Tibial nerve (tissue), 4 donors: Measurements from ENCODE around the gene DAD1. TPM values are rescaled to one million over a fixed set of nuclear protein-coding genes. Genes with fewer than 3 reads are reported as not detected.

Source experiments
- DNase-seq, 2 donors: peaks; one replicate each; pipeline ENCODE4 v3.0.0-alpha.2; 2019; ENCODE audit warnings: low spot score in 2 of 2
- H3K27ac ChIP-seq, 4 donors: fragments of 200-600 bp; sonication (generic) in 3 of 4; one replicate each; pipeline ENCODE4 v1.5.1; 2017 to 2019; ENCODE audit warnings: mild to moderate bottlenecking in 1 of 4
- H3K27me3 ChIP-seq, 2 donors: fragments of 200-600 bp; sonication (generic) in 1 of 2; one replicate each; pipeline versions ENCODE4 v1.5.1 to v1.6.0; 2017 to 2019
- H3K36me3 ChIP-seq, 3 donors: fragments of 200-600 bp; sonication (generic); one replicate each; pipeline ENCODE4 v1.5.1; 2018 to 2019
- H3K4me1 ChIP-seq, 4 donors: fragments of 200-600 bp; sonication (generic) in 3 of 4; one replicate each; pipeline ENCODE4 v1.5.1; 2017 to 2019
- H3K4me3 ChIP-seq, 4 donors: fragments of 200-600 bp; sonication (generic) in 3 of 4; one replicate each; pipeline ENCODE4 v1.5.1; 2017 to 2019; ENCODE audit warnings: mild to moderate bottlenecking in 1 of 4, moderate library complexity in 1 of 4
- H3K9me3 ChIP-seq, 4 donors: fragments of 200-600 bp; sonication (generic) in 3 of 4; one replicate each; pipeline ENCODE4 v1.5.1; 2017 to 2019
- EP300 ChIP-seq, 2 donors: sonication (generic); formaldehyde crosslinking; IDR thresholded peaks; one replicate each; pipeline ENCODE4 v1.6.1; 2017; ENCODE audit warnings: antibody characterized with exemption in 2 of 2, mild to moderate bottlenecking in 1 of 2
- POLR2A ChIP-seq, 2 donors: fragments of 450-650 bp; IDR thresholded peaks; one replicate each; pipeline ENCODE4 v1.6.1; 2017; ENCODE audit warnings: antibody characterized with exemption in 2 of 2, mild to moderate bottlenecking in 2 of 2, moderate library complexity in 2 of 2
- WGBS, 2 donors: methylation state at CpG; one replicate each; pipeline ENCODE4 v1.1.5; 2018; 5-methylcytosine and 5-hydroxymethylcytosine counted together
- total RNA-seq, 4 donors: library from RNA; depleted of rRNA; stranded (reverse); fragments of >200 nt; gene quantifications; one replicate each; pipeline ENCODE4 v1.1.0, GENCODE V29; 2016
- TF ChIP-seq, protein P1 (sequence below), 5 experiments: fragments of 200-600 bp in 3 of 5; fragments of 450-650 bp in 2 of 5; sonication (generic) in 3 of 5; IDR thresholded peaks; one replicate each; pipeline ENCODE4 v1.5.1; 2016 to 2019; ENCODE audit warnings: antibody characterized with exemption in 5 of 5, mild to moderate bottlenecking in 3 of 5, moderate library complexity in 2 of 5

The DAD1 gene
- total RNA-seq, 4 donors from 2014 or later = 128 to 254 (median 198) TPM

DNA sequence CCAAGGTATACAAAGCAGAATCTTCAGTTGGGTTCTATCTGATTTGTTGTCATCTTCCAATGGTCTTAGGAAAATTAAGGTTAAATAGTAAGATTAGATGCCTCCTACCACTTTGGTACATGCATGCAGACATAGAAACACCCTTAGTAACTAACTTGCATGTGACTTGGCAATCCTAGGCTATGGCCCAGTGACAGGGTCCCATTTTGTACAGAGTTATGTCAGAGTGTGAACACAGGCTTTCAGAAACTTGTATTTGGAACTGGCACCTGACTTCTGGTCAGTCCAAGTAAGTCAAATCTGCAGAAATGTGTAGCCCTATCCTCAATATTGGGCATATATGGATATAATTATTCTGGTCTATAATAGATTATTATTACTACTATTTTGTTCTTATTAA is 53.1 kb downstream of the DAD1 start:
- Histone ChIP-seq H3K36me3 (no peaks in the 10 kb centered on the region), H3K27ac (peak overlapping the region in 2 of 4 donors; percentile 62 to 85), H3K4me3 (no peak overlapping the region), H3K27me3 (no peaks in the 10 kb centered on the region), H3K9me3 (no peaks in the 10 kb centered on the region), H3K4me1 (peaks cover 0 to 29% (median 11%) of the 10 kb centered on the region in 4 donors)
- no peak for TF ChIP-seq POLR2A (IDR thresholded peaks at IDR 0.05)
- no peak for TF ChIP-seq EP300 (IDR thresholded peaks at IDR 0.05)
- TF ChIP-seq, protein P1, sequence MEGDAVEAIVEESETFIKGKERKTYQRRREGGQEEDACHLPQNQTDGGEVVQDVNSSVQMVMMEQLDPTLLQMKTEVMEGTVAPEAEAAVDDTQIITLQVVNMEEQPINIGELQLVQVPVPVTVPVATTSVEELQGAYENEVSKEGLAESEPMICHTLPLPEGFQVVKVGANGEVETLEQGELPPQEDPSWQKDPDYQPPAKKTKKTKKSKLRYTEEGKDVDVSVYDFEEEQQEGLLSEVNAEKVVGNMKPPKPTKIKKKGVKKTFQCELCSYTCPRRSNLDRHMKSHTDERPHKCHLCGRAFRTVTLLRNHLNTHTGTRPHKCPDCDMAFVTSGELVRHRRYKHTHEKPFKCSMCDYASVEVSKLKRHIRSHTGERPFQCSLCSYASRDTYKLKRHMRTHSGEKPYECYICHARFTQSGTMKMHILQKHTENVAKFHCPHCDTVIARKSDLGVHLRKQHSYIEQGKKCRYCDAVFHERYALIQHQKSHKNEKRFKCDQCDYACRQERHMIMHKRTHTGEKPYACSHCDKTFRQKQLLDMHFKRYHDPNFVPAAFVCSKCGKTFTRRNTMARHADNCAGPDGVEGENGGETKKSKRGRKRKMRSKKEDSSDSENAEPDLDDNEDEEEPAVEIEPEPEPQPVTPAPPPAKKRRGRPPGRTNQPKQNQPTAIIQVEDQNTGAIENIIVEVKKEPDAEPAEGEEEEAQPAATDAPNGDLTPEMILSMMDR (IDR thresholded peaks at IDR 0.05) = no peak
- DNase-seq = no peak

DNA sequence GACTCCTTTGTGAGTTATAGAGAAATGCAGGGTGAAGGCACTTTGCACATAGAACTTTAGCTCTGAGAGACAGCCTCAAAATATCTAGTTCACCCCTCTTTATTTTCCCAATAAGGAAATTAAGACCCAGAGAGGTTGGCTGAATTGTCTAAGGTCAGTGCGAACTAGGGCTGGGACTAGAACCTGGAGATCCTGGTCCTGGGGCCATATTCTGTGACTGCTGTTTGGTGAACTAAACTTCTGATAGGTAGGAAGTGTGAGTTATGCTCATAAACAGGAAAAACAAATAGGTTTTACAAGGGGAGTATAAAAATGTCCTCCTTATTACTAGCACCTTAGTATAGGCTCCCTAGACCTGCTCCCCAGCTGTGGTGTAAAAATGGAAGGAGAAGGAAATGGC is 53.9 kb downstream of the DAD1 start:
- WGBS, 2 donors = 95 to 100% methylated on average over 1 of the region's 1 CpG
- peak overlapping the region in 1 of 4 donors; percentile 85 for H3K27ac ChIP-seq
- TF ChIP-seq, protein P1 (IDR thresholded peaks at IDR 0.05) = no peak
- TF ChIP-seq EP300 (IDR thresholded peaks at IDR 0.05) = no peak
- TF ChIP-seq POLR2A (IDR thresholded peaks at IDR 0.05) = no peak

DNA sequence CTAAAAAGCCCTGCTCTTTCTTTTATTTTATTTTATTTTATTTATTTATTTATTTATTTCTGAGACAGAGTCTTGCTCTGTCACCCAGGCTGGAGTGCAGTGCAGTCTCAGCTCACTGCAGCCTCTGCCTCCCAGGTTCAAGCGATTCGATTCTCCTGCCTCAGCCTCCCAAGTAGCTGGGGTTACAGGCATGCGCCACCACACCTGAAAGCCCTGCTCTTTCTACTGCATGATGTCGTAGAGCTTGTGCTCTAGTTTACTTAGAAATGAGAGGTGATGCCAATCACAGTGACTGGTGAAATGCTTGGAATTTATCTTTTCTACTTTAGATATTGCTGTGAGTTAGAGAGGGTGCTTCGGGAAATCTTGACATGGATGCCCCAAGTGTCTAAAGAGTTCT is 54.5 kb downstream of the DAD1 start:
- H3K4me3 ChIP-seq = no peak overlapping the region
- 91 to 99% methylated on average over 5 of the region's 5 CpGs for WGBS, 2 donors

More for the DNA sequence above, 53.9 kb downstream of the DAD1 start:
- H3K36me3 ChIP-seq = no peaks in the 10 kb centered on the region
- H3K4me3 ChIP-seq = no peak overlapping the region
- no peak for DNase-seq
- H3K4me1 ChIP-seq = peaks cover 0 to 23% (median 11%) of the 10 kb centered on the region in 4 donors
- H3K27me3 ChIP-seq = no peaks in the 10 kb centered on the region
- no peaks in the 10 kb centered on the region for H3K9me3 ChIP-seq

DNA sequence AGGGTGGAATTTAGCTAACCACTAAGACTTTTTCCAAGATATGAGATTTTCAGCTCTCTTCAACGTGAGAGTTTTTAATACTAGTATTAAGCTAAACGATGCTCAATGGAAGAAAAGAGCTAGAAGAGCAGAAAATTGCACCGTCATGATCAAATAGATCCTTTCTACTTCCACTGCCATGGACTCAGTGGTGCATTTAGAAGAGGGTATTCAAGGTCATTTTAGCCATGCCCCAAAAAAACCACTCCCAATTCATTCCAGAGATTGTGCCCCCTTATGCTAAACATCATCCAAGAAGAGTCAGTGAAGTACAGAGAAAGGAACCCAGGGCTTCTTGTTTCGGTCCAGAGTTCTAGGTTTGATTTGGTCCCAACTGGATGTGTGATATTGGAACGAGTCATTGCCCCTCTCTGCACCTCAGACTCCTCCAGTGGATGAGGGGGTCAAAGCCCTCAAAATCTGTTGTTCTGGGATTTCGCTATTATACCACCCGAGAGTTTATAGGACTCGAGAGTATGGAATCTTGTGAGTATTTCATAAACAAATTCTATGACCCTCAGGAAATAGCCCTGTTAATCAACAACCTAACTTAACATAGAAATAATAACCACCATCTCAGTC is 55.2 kb downstream of the DAD1 start:
- H3K4me1 ChIP-seq = peaks cover 0 to 20% (median 11%) of the 10 kb centered on the region in 4 donors
- no peak overlapping the region for H3K27ac ChIP-seq
- WGBS, 2 donors = 85 to 95% methylated on average over 8 of the region's 8 CpGs
- H3K27me3 ChIP-seq = no peaks in the 10 kb centered on the region
- DNase-seq = no peak
- H3K9me3 ChIP-seq = no peaks in the 10 kb centered on the region
- TF ChIP-seq, protein P1 (IDR thresholded peaks at IDR 0.05) = no peak
- TF ChIP-seq EP300 (IDR thresholded peaks at IDR 0.05) (no peak), POLR2A (IDR thresholded peaks at IDR 0.05) (no peak)
- no peak overlapping the region for H3K4me3 ChIP-seq
- no peaks in the 10 kb centered on the region for H3K36me3 ChIP-seq

More for the DNA sequence above, 54.5 kb downstream of the DAD1 start:
- H3K9me3 ChIP-seq = no peaks in the 10 kb centered on the region
- no peak for DNase-seq
- H3K4me1 ChIP-seq = peaks cover 0 to 20% (median 11%) of the 10 kb centered on the region in 4 donors
- TF ChIP-seq EP300 (IDR thresholded peaks at IDR 0.05) = no peak
- TF ChIP-seq POLR2A (IDR thresholded peaks at IDR 0.05) = no peak
- TF ChIP-seq, protein P1 (IDR thresholded peaks at IDR 0.05) = no peak
- H3K36me3 ChIP-seq = no peaks in the 10 kb centered on the region
- no peak overlapping the region for H3K27ac ChIP-seq
- H3K27me3 ChIP-seq = no peaks in the 10 kb centered on the region

DNA sequence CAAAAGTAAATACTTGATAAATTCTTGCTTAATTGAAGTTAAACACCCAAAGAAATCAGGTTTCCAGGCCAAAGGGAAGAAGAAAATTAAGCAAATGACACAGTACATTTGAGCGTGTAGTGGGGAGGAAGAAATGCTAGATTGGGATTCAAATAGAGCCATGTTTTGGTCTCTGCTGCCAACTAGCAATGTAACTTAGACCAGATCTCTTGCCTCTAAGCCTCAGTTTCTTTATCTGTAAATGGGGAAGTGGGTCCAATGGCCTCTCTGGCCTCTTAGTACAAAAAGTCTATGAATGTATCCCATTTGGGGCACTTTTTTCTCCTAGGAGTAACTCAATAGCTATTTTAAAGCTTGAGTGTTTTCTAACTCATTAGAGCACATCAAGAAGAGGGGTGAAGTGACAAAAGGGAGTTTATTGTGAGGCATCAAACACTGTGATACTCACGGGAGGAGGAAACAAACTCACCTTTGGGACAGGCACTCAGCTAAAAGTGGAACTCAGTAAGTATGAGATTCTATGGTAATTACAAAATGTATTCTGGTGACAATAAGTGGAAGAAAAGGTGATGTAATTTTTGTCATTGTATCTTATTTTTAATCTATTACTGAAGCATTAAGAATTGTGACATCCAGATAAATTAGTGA is 55.8 kb downstream of the DAD1 start:
- WGBS, 2 donors = 80 to 84% methylated on average over 2 of the region's 2 CpGs
- H3K4me1 ChIP-seq = peaks cover 0 to 18% (median 9%) of the 10 kb centered on the region in 4 donors
- H3K27ac ChIP-seq = peak overlapping the region in 1 of 4 donors; percentile 0
- H3K9me3 ChIP-seq = no peaks in the 10 kb centered on the region
- no peak for DNase-seq
- H3K36me3 ChIP-seq = no peaks in the 10 kb centered on the region
- H3K4me3 ChIP-seq = no peak overlapping the region
- H3K27me3 ChIP-seq = no peaks in the 10 kb centered on the region
- TF ChIP-seq EP300 (IDR thresholded peaks at IDR 0.05) (no peak), POLR2A (IDR thresholded peaks at IDR 0.05) (no peak)
- TF ChIP-seq, protein P1 (IDR thresholded peaks at IDR 0.05) = no peak
